GM12878 (cell line): ENCODE data around the gene SEC22C. TPM values are rescaled to one million over a fixed set of nuclear protein-coding genes. Genes with fewer than 3 reads are reported as not detected.

Source experiments
- EZH2 ChIP-seq: IDR thresholded peaks from 2 replicates; pipeline ENCODE4 v1.6.1; 2012; ENCODE audit warnings: low read depth, mild to moderate bottlenecking, control low read depth, inconsistent platforms, low read length, borderline replicate concordance; ENCODE audit not compliant: control insufficient read depth
- HDGF ChIP-seq: fragments of 450-650 bp; IDR thresholded peaks from 2 replicates; pipeline ENCODE4 v1.6.1; 2016; ENCODE audit warnings: antibody characterized with exemption
- IKZF1 ChIP-seq: fragments of 450-650 bp; conservative IDR thresholded peaks from 2 replicates; pipeline ENCODE4 v1.6.1; 2017; ENCODE audit warnings: antibody characterized with exemption, mild to moderate bottlenecking
- NFYB ChIP-seq: IDR thresholded peaks from 2 replicates; pipeline ENCODE4 v1.6.1; 2011; ENCODE audit warnings: low read depth, mild to moderate bottlenecking, low read length, improper control_type of control experiment, moderate library complexity; ENCODE audit not compliant: insufficient read depth
- RCOR1 ChIP-seq: conservative IDR thresholded peaks from 2 replicates; pipeline ENCODE4 v1.6.1; 2012; ENCODE audit warnings: low read depth, low read length, improper control_type of control experiment
- RELA ChIP-seq: fragments of 450-650 bp; IDR thresholded peaks from 2 replicates; pipeline ENCODE4 v1.8.0; 2014; ENCODE audit warnings: borderline replicate concordance; ENCODE audit not compliant: partially characterized antibody
- SIN3A ChIP-seq: IDR thresholded peaks from 2 replicates; pipeline ENCODE4 v1.6.1; 2012; ENCODE audit warnings: low read depth, low read length, improper control_type of control experiment
- SMAD1 ChIP-seq: fragments of 450-650 bp; IDR thresholded peaks from 2 replicates; pipeline ENCODE4 v1.6.1; 2018; ENCODE audit warnings: mild to moderate bottlenecking, low read depth; ENCODE audit not compliant: partially characterized antibody
- ZBTB11 ChIP-seq: fragments of 450-650 bp; formaldehyde crosslinking; IDR thresholded peaks from 2 replicates; pipeline ENCODE4 v1.5.0; 2022; ENCODE audit warnings: mild to moderate bottlenecking, missing genetic modification characterization
- ZNF687 ChIP-seq: fragments of 450-650 bp; IDR thresholded peaks from 2 replicates; pipeline ENCODE4 v1.6.1; 2017; ENCODE audit warnings: mild to moderate bottlenecking, moderate library complexity
- polyA plus RNA-seq, 11 experiments: library from polyadenylated mRNA; depleted of rRNA in 4 of 11; unstranded in 6 of 11; stranded (reverse) in 5 of 11; fragments of >200 nt; fragmentation: Nextera tagmentation in 4 of 11; fragmentation: Illumina TruSeq in 1 of 11; extraction: Ambion mirVana in 4 of 11; extraction: Trizol in 1 of 11; gene quantifications; 1 replicate in 1 of 11; 2 replicates in 10 of 11; pipeline versions ENCODE4 v1.2.1 to v1.2.3, GENCODE V29; 2011 to 2016; ENCODE audit warnings: inconsistent platforms in 2 of 11, missing spikeins in 2 of 11, low read depth in 1 of 11
- total RNA-seq, 4 experiments: library from RNA; depleted of rRNA in 3 of 4; stranded (reverse); fragments of >200 nt in 3 of 4; fragmentation: Illumina TruSeq in 1 of 4; extraction: Trizol in 1 of 4; gene quantifications; 2 replicates each; pipeline versions ENCODE4 v1.2.1 to v1.2.3, GENCODE V29; 2013 to 2021
- TF ChIP-seq, protein P1 (sequence below): fragments of 450-650 bp; IDR thresholded peaks from 2 replicates; pipeline ENCODE4 v1.6.1; 2016; ENCODE audit warnings: mild to moderate bottlenecking, moderate library complexity, borderline replicate concordance
- TF ChIP-seq, protein P2 (sequence below): IDR thresholded peaks from 2 replicates; pipeline ENCODE4 v1.6.1; 2011; ENCODE audit warnings: low read depth, low read length, improper control_type of control experiment, borderline replicate concordance
- TF ChIP-seq, protein P3 (sequence below): IDR thresholded peaks from 2 replicates; pipeline ENCODE4 v1.6.1; 2011; ENCODE audit warnings: borderline replicate concordance, low read depth, mild to moderate bottlenecking, moderate library complexity, low read length; ENCODE audit not compliant: insufficient read depth, poor library complexity, severe bottlenecking

Gene SEC22C
- total and polyA plus RNA-seq, 10 of the 15 experiments (the other 5 are each of a cell fraction or from before 2014, with no cell fraction given), result 15.6 to 47.0 (median 39.1) TPM

DNA sequence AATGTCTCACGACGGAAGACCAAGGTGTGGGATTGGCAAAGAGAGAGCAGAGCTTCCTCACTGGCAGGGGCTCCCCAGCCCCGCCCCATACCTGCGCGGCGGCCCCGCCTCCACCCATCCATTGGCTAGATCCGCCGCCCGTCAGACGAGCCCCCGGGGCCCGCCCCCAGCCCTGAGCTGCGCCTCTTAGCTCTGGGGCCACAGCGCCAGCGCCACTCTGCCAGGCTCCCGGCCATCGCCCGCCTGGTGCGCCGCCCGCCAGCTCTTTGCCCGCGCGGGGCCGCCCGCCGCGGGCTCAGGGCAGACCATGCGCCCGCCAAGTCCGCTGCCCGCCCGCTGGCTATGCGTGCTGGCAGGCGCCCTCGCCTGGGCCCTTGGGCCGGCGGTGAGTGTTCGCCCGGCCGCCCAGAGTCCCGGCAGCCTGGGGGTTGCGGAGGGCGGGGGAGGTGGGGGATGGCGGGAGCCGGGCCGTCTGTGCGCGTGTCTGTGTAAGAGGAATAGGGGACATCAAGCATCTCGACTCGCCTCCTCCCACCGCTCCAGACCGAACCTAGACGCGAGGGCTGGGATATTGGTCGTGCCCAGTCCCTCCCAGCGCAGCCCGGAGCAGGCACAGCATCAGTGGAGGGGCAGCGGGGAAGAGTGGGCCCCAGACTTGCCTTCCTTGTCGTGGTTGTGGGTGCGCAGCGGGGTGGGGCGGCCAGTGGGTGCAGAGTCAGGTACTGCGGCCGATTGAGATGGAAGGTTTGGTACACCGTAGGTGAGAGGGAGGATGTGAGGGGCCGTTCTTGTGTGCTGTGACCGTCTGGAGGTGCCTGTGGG, 79.1 kb downstream of the SEC22C start, which contains the start of gene VIPR1 (continued):
- TF ChIP-seq, protein P1, sequence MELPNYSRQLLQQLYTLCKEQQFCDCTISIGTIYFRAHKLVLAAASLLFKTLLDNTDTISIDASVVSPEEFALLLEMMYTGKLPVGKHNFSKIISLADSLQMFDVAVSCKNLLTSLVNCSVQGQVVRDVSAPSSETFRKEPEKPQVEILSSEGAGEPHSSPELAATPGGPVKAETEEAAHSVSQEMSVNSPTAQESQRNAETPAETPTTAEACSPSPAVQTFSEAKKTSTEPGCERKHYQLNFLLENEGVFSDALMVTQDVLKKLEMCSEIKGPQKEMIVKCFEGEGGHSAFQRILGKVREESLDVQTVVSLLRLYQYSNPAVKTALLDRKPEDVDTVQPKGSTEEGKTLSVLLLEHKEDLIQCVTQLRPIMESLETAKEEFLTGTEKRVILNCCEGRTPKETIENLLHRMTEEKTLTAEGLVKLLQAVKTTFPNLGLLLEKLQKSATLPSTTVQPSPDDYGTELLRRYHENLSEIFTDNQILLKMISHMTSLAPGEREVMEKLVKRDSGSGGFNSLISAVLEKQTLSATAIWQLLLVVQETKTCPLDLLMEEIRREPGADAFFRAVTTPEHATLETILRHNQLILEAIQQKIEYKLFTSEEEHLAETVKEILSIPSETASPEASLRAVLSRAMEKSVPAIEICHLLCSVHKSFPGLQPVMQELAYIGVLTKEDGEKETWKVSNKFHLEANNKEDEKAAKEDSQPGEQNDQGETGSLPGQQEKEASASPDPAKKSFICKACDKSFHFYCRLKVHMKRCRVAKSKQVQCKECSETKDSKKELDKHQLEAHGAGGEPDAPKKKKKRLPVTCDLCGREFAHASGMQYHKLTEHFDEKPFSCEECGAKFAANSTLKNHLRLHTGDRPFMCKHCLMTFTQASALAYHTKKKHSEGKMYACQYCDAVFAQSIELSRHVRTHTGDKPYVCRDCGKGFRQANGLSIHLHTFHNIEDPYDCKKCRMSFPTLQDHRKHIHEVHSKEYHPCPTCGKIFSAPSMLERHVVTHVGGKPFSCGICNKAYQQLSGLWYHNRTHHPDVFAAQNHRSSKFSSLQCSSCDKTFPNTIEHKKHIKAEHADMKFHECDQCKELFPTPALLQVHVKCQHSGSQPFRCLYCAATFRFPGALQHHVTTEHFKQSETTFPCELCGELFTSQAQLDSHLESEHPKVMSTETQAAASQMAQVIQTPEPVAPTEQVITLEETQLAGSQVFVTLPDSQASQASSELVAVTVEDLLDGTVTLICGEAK, result no peak
- TF ChIP-seq RELA (no peak), SMAD1 (no peak), EZH2 (no peak), ZNF687 (no peak), IKZF1 (no peak), RCOR1 (no peak), NFYB (peak; percentile 98), SIN3A (no peak), HDGF (no peak), ZBTB11 (CRISPR knock-in tag) (no peak)
- TF ChIP-seq, protein P2, sequence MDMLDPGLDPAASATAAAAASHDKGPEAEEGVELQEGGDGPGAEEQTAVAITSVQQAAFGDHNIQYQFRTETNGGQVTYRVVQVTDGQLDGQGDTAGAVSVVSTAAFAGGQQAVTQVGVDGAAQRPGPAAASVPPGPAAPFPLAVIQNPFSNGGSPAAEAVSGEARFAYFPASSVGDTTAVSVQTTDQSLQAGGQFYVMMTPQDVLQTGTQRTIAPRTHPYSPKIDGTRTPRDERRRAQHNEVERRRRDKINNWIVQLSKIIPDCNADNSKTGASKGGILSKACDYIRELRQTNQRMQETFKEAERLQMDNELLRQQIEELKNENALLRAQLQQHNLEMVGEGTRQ, result no peak
- TF ChIP-seq, protein P3, sequence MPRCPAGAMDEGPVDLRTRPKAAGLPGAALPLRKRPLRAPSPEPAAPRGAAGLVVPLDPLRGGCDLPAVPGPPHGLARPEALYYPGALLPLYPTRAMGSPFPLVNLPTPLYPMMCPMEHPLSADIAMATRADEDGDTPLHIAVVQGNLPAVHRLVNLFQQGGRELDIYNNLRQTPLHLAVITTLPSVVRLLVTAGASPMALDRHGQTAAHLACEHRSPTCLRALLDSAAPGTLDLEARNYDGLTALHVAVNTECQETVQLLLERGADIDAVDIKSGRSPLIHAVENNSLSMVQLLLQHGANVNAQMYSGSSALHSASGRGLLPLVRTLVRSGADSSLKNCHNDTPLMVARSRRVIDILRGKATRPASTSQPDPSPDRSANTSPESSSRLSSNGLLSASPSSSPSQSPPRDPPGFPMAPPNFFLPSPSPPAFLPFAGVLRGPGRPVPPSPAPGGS, result no peak
